ACHN (cell line): ENCODE measurements around the gene METTL2A.
A peak's percentile ranks its signal among the peaks of the same experiment; 100 is the strongest.
"Not testable (repeated sequence)": the region's sequence is repeated elsewhere in the genome, so short reads cannot be mapped to it uniquely, and the experiment has no call there.

Source experiments
- DNase-seq: peaks from one replicate; pipeline ENCODE4 v3.0.0-alpha.2; 2015
- in situ Hi-C: cut with HindIII; loops from 2 replicates; pipeline ENCODE4 v1.10.0; 2017; ENCODE audit warnings: low sequenced_read_pairs, low pct_ligation_motif_present, low pct_unique_long_range_greater_than_20kb

The METTL2A gene

DNA sequence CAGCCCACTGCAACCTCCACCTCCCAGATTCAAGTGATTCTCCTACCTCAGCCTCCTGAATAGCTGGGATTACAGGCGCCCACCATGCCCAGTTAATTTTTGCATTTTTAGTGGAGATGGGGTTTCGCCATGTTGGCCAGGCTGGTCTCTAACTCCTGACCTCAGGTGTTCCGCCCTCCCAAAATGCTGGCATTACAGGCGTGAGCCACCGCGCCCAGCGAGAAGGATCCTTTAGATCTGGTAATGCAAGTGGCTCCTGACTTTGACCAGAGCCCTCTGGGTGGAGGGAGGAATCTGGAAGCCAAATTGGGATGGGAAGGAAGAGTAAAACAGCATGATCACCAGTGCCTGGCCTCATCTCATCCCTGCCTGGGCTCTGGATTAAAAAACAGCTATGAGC is 41.6 kb downstream of the METTL2A start:
- DNase-seq, in situ Hi-C loops: not testable (repeated sequence)

DNA sequence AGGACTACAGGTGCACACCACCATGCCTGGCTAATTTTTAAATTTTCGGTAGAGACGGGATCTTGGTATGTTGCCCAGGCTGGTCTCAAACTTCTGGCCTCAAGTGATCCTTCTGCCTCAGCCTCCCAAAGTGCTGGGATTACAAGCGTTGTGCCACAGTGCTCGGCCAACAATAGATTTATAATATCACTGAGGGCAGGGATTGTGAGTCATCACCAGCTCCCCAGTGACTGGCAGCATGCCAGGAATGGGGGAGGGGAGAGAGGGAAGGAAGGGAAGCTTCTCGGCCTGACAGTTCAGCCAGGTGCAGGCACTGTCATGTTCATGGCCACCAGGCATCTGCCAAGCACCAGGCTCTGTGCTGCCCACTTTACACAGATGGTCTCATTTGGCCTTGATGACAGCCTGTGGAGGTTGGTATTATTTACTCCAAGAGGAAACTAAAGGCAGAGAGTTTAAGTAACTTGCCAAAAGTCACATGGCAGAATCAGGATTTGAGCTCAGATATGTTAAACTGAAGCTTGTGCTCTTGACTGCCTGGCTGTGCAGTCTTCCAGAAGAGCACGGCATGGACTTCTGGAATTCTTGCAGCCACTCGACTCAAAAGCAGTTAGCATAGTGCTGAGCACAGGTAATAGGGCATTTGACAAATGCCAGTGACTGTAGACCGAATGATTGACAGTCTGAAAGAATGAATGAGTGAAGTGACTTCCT is 47.1 kb downstream of the METTL2A start:
- DNase-seq = peak; percentile 75
- in situ Hi-C loops = not testable (repeated sequence)

DNA sequence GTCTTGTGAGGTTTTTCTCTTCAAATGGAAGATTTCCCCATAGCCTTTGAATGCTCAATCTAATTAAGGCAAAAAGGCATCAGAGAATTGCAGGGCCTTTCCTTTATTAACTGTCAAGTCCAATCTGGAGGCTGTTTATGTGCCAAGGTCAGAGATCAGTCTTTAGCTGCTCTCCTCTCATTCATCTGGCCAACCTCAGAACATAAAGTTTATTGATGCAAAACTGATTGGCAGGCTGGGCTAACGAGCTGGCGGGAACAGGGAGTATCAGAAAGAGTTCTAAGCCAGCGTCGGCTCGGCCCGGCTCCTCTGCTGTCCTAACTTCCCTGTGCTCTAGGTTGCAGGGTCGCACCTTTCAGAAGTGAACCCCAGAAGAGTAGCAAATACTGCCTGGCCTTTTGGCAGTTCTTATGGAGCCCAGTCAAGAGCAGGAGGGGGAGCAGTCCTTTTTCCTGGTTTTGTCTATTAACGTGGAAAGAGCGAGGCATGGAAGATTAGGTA is 47.7 kb downstream of the METTL2A start:
- in situ Hi-C loops, DNase-seq: not testable (repeated sequence)

DNA sequence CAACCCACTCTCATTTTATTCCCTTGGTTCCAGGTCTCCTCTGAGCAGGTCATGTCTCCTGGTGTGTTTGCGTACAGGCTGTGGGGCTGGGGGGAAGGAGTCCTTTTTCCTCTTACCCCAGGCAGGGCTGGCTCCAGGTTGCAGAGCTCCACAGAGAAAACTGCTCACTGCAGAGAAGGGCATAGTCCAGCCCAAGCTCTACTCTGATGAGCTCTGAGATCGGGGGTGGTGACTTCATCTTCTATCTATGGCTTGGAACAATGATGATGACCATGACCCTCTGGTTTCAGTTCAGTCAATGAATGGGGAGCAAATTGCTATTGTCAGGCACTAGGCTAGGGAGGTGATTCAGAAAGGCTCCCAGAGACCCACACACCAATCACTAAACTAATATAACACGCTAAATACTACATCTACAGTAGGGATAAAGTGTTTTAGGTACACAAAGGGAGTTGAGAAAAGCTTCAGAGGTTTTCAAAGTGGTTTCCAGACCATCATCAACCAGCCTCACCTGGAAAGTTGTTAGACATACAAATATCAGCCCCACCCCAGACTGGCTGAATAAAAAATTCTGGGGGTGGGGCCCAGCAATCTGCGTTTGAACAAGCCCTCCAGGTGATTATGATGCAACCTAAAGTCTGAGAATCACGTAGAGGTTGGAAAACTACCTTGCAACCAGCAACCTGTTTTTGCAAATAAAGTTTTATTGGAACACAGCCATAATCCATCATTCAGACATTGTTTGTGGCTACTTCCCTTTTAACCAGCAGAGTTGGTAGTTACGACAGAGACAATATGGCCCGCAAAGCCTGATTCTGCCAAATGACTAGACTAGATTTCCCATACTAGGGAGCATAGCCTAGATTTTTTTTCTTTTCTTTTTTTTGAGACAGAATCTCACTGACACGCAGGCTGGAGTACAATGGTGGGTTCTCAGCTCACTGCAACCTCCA is 49.6 kb downstream of the METTL2A start:
- in situ Hi-C loops, DNase-seq: not testable (repeated sequence)

DNA sequence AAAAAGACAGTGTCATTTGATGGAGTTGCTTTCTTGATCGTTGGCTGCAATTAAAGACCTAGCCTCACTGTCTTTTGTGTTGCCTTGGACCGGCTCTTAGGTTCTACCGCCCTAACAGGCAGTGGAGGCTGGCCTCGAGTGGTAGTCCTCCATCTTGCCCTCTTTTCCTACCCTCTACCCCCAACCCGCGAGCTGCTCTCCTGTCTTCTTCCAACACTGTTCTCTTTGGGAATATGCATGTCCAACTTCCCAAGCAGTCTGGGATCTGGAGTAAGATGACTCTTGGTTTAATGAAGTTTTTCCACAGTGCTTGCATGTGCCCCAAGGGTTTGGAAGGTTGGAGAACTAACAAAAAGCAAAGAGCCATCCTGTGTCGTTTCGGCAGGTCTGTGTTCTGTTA is 53.4 kb downstream of the METTL2A start:
- DNase-seq, in situ Hi-C loops: not testable (repeated sequence)

DNA sequence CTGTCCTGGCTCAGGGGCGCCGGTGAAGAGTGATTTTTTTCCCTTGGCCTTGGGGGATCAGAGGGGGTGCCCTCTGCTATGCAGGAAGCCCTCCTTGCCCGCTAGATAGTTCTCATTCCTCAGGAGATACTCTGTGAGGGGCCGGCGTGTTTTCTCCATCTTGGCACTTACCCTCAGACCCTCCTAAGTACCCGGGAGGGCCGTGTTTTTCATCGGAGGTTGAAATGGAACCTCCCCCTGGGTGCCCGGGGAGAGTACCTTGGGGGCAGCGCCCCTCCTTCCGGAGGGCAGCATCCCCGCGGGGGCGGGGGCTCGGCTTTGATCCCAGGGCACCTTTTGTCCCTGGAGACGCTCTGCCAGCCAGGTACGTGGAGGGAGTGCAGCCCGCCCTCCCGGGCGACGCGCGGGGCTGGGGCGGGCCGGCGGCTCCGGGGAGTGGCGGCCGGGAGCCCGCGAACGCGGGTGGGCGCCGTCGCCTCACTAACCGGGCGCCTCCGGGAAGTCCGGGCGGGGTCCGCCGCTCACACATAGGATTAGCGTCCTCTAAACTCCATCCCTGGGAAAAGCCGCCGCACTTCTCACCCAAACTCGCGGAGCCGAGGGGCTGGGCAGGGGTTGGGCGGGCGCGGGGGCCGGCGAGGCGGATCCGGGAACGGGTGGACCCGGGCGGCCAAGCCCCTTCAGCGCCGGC is 54.2 kb downstream of the METTL2A start:
- in situ Hi-C loops = not testable (repeated sequence)
- DNase-seq = peak; percentile 11

DNA sequence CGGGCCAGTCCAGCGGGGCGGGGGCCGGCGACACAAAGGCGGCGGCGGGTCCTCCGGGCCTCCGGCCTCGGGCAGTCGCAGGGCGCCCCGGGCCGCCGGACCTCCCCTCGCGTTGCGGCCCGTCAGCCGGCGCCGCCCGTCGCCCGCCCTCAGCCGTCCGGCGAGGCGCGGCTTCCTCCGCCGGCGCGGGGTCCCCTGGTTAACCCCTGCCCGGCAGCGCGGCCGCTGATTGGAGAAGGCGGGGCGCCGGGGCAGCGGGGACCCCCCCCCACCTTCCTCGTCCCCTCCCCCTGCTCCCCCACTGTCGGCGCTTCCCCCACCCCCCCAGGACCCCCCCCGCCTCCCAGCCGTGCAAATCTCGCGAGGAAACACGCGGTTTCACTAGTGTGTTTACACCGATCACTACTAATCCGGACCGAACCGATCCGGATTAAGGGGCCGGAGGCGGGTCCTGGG is 54.8 kb downstream of the METTL2A start, which contains the start of gene TLK2:
TSS of gene TLK2 (plus strand) at position 402 of the 456 bp plus-strand sequence. CDS start 2,301 bp downstream, outside the sequence.
- peak; percentile 86 for DNase-seq
- in situ Hi-C loops = no loop called here

DNA sequence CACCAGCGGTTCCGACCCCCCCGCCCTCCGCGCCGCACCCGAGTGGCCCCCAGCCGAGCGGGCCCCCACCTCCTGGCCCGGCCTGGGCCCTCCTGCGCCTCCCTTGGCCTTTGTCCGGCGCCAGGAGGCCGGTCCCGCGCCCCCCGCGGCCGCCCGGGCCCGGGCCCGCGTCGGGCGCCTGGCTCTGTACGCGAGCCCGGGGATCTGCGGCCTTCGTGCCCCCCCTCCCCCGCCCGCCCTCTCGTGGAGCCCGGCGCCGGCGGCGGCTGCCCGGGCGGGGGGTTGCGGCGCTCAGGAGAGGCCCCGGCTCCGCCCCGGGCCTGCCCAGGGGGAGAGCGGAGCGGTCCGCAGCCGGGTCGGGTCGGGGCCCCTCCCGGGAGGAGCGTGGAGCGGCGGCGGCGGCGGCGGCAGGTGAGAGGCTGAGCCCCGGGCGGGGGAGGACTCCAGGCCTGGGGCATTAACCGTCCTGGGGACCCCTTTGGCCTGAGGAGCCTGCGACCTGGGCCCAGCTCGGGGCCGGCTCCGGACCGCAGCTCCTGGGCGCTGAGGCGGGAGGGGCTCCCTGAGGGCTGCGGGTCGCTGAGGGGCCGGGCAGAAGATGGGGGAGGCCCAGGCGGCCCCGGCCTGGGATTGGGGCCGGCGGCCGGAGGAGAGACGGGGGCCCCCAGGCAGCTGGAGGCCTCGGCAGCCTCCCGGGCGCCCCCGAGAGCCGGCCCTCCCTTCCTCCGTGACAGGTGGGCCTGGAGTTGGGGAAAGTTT is 55.4 kb downstream of the METTL2A start:
- in situ Hi-C loops = not testable (repeated sequence)
- peak; percentile 19 for DNase-seq

DNA sequence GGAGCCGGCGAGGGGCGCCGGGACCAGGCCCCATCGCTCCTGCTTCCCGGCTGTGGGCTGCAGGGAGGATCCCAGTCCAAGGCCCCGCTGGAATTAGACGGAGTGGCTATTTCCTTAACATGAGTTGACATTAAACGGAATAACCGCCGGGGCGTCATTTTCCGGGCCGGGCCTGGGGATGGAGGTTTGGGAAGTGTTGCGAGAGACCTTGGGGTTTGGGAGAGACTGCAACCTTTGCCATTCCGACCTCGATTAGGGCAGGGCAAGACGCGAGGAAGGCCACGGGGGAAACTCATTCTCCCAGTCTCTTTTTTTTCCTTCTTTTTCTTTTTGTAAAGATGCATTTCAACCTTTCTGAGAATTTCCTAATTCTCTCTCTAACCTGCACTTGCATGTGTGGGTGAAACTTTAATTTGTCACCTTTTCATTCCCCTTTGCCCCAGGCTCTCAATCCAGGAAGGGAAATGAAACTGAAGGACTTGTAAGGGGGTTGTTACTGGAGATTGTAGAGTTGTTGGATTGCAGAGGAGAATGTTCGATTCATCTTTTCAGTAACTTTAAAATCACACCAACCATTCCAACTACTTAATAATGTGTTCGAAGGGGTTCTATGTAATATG is 56.1 kb downstream of the METTL2A start:
- in situ Hi-C loops = not testable (repeated sequence)
- DNase-seq = peak; percentile 23

DNA sequence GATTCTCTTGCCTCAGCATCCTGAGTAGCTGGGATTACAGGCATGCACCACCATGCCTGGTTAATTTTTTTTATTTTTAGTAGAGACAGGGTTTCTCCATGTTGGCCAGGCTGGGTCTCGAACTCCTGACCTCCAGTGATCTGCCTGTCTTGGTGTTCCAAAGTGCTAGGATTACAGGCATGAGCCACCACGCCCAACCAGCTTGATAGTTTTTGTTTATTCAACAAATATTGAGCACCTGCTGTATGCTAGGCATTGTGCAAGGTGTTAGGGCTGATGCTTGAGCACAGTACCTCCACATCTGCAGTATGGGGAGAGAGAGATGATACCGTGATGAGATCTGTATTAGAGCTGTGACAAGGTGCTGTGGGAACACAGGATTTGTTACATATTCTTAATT is 58.9 kb downstream of the METTL2A start:
- in situ Hi-C loops, DNase-seq: not testable (repeated sequence)

DNA sequence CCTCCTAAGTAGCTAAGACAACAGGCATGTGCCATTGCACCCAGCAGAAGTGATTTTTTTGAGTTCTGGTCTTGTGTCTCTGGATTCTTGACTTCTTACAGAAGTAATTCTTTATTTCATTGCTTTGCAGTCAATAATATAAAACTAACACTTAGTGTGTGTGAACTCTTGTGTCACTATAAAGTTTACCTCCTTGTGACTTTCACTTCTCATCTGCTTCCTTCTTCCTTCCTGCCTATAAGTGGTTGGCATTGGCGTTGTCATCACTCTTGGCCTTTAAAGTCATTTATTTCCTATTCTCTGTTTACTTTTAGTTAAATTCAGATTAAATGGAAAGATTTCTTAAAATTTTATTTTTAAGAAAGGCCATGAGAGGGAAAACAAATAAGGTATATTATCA is 67.3 kb downstream of the METTL2A start:
- in situ Hi-C loops, DNase-seq: not testable (repeated sequence)

DNA sequence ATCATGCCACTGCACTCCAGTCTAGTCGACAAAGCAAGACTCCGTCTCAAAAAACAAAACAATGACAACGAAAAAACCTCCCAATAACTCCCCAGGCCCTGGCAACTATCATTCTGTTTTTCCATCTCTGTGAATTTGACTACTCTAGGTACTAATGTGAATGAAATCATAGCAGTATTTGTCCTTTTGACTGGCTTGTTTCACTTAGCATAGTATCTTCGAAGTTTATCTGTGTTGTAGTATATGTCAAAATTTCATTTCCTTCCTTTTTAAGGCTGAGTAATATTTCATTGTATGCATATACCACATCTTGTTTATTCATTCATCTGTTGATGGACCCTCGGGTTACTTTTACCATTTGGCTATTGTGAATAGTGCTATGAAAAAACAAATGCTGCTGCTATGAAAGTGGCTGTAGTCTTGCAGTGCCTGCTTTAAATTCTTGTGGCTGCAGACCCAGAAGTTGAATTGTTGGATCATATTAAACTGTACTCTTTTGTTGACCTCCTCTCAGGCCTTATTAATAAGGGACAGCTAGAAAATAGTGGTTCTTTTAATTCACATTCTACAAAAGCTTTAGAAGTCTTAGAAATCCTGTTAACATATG is 69.5 kb downstream of the METTL2A start:
- DNase-seq, in situ Hi-C loops: not testable (repeated sequence)

DNA sequence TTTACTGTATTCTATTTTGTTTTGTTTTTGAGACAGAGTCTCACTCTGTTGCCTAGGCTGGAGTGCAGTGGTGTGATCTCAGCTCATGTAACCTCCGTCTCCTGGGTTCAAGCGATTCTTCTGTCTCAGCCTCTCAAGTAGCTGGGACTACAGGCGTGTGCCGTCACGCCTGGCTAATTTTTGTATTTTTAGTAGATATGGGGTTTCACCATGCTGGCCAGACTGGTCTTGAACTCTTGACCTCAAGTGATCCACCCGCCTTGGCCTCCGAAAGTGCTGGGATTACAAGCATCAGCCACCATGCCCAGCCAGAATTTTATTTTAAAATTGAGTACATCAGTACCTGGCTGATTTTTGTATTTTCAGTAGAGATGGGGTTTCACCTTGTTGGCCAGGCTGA is 70.4 kb downstream of the METTL2A start:
- in situ Hi-C loops, DNase-seq: not testable (repeated sequence)

DNA sequence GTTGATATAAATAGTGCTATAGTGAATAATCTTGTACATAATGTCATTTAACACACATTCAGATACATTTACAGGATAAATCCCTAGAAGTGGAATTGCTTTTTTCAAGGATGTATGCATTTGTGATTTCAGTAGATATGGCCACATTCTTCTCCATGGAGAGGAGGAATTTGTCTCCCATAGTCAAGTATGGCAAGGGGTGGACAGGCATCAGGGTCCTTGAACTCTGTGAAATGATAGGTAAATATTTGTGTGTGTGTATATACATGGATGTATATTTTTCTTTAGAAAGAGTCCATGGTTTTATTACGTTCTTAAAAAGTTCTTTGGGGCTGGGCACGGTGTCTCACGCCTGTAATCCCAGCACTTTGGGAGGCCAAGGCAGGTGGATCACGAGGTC is 72.6 kb downstream of the METTL2A start:
- DNase-seq, in situ Hi-C loops: not testable (repeated sequence)

DNA sequence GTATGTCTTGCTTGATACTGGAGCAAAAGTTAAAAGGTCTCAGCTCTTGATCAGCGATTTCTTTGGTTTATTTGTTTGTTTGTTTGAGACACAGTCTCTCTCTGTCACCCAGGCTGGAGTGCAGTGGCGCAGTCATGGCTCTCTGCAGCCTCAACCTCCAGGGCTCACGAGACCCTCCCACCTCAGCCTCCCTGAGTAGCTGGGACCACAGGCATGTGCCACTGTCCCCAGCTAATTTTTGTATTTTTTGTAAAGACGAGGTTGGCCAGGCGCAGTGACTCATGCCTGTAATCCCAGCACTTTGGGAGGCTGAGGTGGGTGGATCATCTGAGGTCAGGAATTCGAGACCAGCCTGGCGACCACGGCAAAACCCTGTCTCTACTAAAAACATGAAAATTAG is 75.1 kb downstream of the METTL2A start:
- in situ Hi-C loops, DNase-seq: not testable (repeated sequence)
